Esophagus squamous epithelium (tissue), 4 donors: ENCODE data around the gene KCNJ12.
"Not testable (repeated sequence)": the region's sequence is repeated elsewhere in the genome, so short reads cannot be mapped to it uniquely, and the experiment has no call there.

Source experiments
- POLR2A ChIP-seq, 4 donors: fragments of 450-650 bp; IDR thresholded peaks; one replicate each; pipeline ENCODE4 v1.6.1; 2017; ENCODE audit warnings: antibody characterized with exemption in 4 of 4, mild to moderate bottlenecking in 4 of 4, moderate library complexity in 3 of 4
- TF ChIP-seq, protein P1 (sequence below), 6 experiments: fragments of 450-650 bp in 4 of 6; fragments of 200-600 bp in 2 of 6; sonication (generic) in 2 of 6; IDR thresholded peaks; one replicate each; pipeline ENCODE4 v1.5.1; 2016 to 2019; ENCODE audit warnings: antibody characterized with exemption in 6 of 6, mild to moderate bottlenecking in 4 of 6, moderate library complexity in 4 of 6

DNA sequence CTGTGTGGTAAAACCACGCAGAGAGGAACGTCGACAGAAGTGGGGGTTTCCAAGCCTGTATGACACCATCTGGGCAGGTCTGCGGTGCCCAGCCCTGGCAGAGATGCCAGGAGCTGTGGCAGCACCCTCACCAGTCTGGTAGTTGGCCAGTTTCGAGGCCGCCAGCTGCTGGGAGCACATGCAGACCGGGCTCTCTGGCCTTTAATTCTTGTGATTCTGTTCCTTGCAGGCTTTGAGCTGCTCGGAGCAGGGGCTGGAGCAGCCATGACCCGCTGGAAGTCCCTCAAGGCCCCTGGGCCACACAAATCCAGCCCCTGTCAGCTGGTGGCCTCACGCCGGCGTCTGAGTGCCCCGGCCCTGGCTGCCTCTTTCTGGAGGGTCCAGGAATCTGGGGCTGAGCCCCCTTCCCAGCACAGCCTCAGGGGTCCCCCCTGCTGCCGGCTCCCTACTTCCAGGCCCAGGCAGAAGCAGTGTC, 36.1 kb downstream of the KCNJ12 start:
- TF ChIP-seq, protein P1, sequence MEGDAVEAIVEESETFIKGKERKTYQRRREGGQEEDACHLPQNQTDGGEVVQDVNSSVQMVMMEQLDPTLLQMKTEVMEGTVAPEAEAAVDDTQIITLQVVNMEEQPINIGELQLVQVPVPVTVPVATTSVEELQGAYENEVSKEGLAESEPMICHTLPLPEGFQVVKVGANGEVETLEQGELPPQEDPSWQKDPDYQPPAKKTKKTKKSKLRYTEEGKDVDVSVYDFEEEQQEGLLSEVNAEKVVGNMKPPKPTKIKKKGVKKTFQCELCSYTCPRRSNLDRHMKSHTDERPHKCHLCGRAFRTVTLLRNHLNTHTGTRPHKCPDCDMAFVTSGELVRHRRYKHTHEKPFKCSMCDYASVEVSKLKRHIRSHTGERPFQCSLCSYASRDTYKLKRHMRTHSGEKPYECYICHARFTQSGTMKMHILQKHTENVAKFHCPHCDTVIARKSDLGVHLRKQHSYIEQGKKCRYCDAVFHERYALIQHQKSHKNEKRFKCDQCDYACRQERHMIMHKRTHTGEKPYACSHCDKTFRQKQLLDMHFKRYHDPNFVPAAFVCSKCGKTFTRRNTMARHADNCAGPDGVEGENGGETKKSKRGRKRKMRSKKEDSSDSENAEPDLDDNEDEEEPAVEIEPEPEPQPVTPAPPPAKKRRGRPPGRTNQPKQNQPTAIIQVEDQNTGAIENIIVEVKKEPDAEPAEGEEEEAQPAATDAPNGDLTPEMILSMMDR (IDR thresholded peaks at IDR 0.05): not testable (repeated sequence)
- not testable (repeated sequence) for TF ChIP-seq POLR2A (IDR thresholded peaks at IDR 0.05)
